A673 (cell line): Measurements from ENCODE around the gene FDXR. TPM values are rescaled to one million over a fixed set of nuclear protein-coding genes. Genes with fewer than 3 reads are reported as not detected.
"Not testable (repeated sequence)": the region's sequence is repeated elsewhere in the genome, so short reads cannot be mapped to it uniquely, and the experiment has no call there.

Experiments used
- BruUV-seq: library from RNA; stranded (reverse); fragments of 400-500 nt; replicated peaks from 2 replicates; lab custom pipeline; 2021; lab: Mats Ljungman, UMichigan
- CTCF ChIA-PET: fragments of 300-600 bp; sonication (Branson Sonifier 250); formaldehyde crosslinking; loops from one replicate; lab custom pipeline; 2022; ENCODE audit warnings: antibody characterized with exemption; lab: Charles Lee
- POLR2A ChIA-PET: fragments of 300-600 bp; sonication (Branson Sonifier 250); formaldehyde crosslinking; loops from one replicate; lab custom pipeline; 2022; ENCODE audit warnings: antibody characterized with exemption; ENCODE audit not compliant: low non-redundant PET; lab: Charles Lee
- DNase-seq: peaks from one replicate; pipeline ENCODE4 v3.0.0-alpha.2; 2015; ENCODE audit warnings: low spot score
- H3K27ac ChIP-seq: fragments of 200-600 bp; sonication (generic); 2 replicates; pipeline ENCODE4 v1.5.1; 2016; ENCODE audit warnings: mixed run types, low read depth, mild to moderate bottlenecking, mixed read lengths, antibody characterized with exemption, low read length; ENCODE audit not compliant: poor library complexity, severe bottlenecking
- H3K27me3 ChIP-seq: fragments of 200-600 bp; sonication (generic); replicated peaks from 2 replicates; pipeline ENCODE4 v1.6.1; 2017; ENCODE audit warnings: mixed run types, low read depth, mild to moderate bottlenecking, mixed read lengths, antibody characterized with exemption, low read length; ENCODE audit not compliant: insufficient read depth, poor library complexity
- H3K36me3 ChIP-seq: fragments of 200-600 bp; sonication (generic); 2 replicates; pipeline ENCODE4 v1.6.1; 2016; ENCODE audit warnings: mixed run types, mild to moderate bottlenecking, mixed read lengths, antibody characterized with exemption, low read length; ENCODE audit not compliant: insufficient read depth, poor library complexity, severe bottlenecking
- H3K4me1 ChIP-seq: fragments of 200-600 bp; sonication (generic); 2 replicates; pipeline ENCODE4 v1.6.1; 2017; ENCODE audit warnings: mixed run types, mild to moderate bottlenecking, mixed read lengths, antibody characterized with exemption, low read length; ENCODE audit not compliant: insufficient read depth, poor library complexity, severe bottlenecking
- H3K4me3 ChIP-seq: fragments of 200-600 bp; sonication (generic); 2 replicates; pipeline ENCODE4 v1.5.1; 2016; ENCODE audit warnings: low read depth, mixed run types, mild to moderate bottlenecking, mixed read lengths, low read length; ENCODE audit not compliant: poor library complexity, severe bottlenecking
- H3K9me3 ChIP-seq: fragments of 200-600 bp; sonication (generic); 2 replicates; pipeline ENCODE4 v1.6.1; 2016; ENCODE audit warnings: mixed run types, low read depth, mild to moderate bottlenecking, mixed read lengths, antibody characterized with exemption, low read length; ENCODE audit not compliant: poor library complexity, severe bottlenecking
- EZH2 ChIP-seq: fragments of 200-600 bp; sonication (generic); IDR thresholded peaks from 2 replicates; pipeline ENCODE4 v1.6.1; 2017; ENCODE audit warnings: borderline replicate concordance, low read depth, mild to moderate bottlenecking, mixed read lengths, antibody characterized with exemption, low read length; ENCODE audit not compliant: poor library complexity, severe bottlenecking
- intact Hi-C: fragments of 100-400 bp; cut with micrococcal nuclease; formaldehyde crosslinking; loops from one replicate; pipeline ENCODE4 v1.10.0; 2022; ENCODE audit not compliant: unreplicated experiment
- total RNA-seq: library from RNA; stranded (reverse); gene quantifications from 2 replicates; pipeline ENCODE4 v1.2.3, GENCODE V29; 2021
- TF ChIP-seq, protein P1 (sequence below): fragments of 300-800, 200-600 bp; sonication (generic); conservative IDR thresholded peaks from 2 replicates; pipeline ENCODE4 v1.5.1; 2017; ENCODE audit warnings: low read depth, mild to moderate bottlenecking, antibody characterized with exemption, low read length, moderate library complexity, mixed read lengths

Gene FDXR
- total RNA-seq, 1 experiment from 2014 or later, result 17.8 TPM

DNA sequence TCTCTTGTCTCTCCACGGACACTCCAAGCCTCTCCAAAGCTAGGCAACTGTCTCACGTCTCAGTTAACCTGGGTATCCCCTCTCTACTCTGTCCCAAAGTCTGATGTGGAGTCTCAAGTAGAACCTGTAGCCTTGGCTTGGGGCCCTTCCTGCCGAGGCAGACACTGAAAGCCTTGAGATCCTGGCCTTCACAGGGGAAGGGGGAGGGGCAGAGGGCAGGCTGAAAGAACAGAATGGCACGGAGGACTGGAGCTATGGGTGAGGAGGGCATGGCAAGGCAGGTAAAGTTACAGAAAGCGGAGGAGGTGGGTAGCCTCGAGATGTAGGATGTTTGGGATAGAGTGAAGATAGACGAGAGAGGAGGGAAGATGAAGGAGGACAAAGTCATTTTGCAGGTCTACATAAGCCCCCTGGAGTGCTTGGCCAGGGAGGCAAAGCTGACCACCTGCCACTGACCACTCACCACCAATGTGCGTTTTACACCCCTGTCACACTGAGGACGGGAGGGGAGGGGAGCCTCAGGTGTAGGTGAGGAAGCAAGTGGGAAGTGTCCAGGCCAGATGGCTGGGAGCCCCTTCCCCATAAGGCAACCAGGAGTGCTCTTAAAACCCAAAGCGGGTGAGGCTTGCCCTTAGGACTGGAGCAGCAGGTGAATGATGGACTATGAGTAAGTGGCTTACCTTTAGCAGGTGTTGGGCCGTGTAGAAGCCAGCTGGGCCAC lies 1.3 kb downstream of the FDXR start:
- intact Hi-C loops, result no loop called here
- ChIA-PET CTCF (no interaction called here), POLR2A (no interaction called here)
- TF ChIP-seq, protein P1, sequence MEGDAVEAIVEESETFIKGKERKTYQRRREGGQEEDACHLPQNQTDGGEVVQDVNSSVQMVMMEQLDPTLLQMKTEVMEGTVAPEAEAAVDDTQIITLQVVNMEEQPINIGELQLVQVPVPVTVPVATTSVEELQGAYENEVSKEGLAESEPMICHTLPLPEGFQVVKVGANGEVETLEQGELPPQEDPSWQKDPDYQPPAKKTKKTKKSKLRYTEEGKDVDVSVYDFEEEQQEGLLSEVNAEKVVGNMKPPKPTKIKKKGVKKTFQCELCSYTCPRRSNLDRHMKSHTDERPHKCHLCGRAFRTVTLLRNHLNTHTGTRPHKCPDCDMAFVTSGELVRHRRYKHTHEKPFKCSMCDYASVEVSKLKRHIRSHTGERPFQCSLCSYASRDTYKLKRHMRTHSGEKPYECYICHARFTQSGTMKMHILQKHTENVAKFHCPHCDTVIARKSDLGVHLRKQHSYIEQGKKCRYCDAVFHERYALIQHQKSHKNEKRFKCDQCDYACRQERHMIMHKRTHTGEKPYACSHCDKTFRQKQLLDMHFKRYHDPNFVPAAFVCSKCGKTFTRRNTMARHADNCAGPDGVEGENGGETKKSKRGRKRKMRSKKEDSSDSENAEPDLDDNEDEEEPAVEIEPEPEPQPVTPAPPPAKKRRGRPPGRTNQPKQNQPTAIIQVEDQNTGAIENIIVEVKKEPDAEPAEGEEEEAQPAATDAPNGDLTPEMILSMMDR, result no peak
- TF ChIP-seq EZH2, result no peak
- no peaks in the 10 kb centered on the region for H3K36me3 ChIP-seq
- H3K4me3 ChIP-seq, result peak overlapping the region; percentile 77
- H3K27me3 ChIP-seq, result no peaks in the 10 kb centered on the region
- peak overlapping the region; percentile 90 for H3K27ac ChIP-seq
- H3K4me1 ChIP-seq, result peaks cover 23% of the 10 kb centered on the region
- H3K9me3 ChIP-seq, result no peaks in the 10 kb centered on the region
- DNase-seq, result no peak
- no TSS peak for BruUV-seq

GRCh38 chr17:74870512-74870911 lies 2.3 kb downstream of the FDXR start:
- no TSS peak for BruUV-seq
- ChIA-PET CTCF (interaction anchor here (0.6 kb wide), 1 partner anchor 88 kb away, joined by 4 read pairs; no protein-coding TSS in a partner anchor), POLR2A (no interaction called here)
- Histone ChIP-seq H3K9me3 (no peaks in the 10 kb centered on the region), H3K27ac (no peak overlapping the region), H3K4me3 (no peak overlapping the region), H3K4me1 (peaks cover 23% of the 10 kb centered on the region), H3K27me3 (no peaks in the 10 kb centered on the region), H3K36me3 (no peaks in the 10 kb centered on the region)
- TF ChIP-seq, protein P1, result no peak
- no peak for TF ChIP-seq EZH2
- DNase-seq, result peak; percentile 35
- intact Hi-C loops, result no loop called here

DNA sequence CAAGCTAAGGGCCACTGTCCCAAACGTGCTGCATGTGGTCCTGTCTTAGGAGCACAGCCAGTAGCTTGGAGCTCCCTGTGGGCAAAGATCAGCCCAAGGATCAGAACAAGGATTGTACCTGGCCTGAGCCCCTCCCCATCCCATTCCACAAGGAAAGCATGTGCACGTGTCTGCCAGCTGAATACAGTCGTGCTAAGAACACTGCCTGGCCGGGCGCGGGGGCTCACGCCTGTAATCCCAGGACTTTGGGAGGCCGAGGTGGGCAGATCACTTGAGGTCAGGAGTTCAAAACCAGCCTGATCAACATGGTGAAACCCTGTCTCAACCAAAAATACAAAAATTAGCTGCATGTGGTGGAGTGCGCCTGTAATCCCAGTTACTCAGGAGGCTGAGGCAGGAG lies 2.8 kb downstream of the FDXR start:
- intact Hi-C loops, BruUV-seq: not testable (repeated sequence)
- CTCF ChIA-PET, result interaction anchor here (0.6 kb wide), 2 partner anchors 87 to 129 kb away, joined by 3 to 4 read pairs; no protein-coding TSS in a partner anchor

DNA sequence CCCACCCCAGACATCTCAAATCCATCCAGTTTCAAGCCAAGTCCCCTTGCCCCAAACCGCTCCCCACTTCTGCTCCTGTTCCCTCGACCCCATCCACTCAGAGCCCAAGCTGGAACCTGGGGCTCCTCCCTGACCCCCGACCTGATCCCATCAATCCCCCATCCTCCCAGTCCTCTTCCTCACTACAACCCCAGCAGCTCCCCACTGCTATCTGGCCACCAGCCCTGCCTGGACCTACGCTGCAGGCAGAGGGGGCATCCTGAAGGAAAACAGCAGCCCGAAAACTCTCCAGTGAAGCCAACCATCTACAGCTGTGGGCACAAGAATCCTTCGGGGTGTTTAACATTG lies 3.9 kb downstream of the FDXR start:
- CTCF ChIA-PET, result no interaction called here
- H3K27me3 ChIP-seq, result no peaks in the 10 kb centered on the region
- no peak overlapping the region for H3K27ac ChIP-seq
- H3K4me3 ChIP-seq, result no peak overlapping the region
- no peaks in the 10 kb centered on the region for H3K9me3 ChIP-seq
- BruUV-seq, result no TSS peak
- no peak for TF ChIP-seq EZH2
- TF ChIP-seq, protein P1, result no peak
- no peaks in the 10 kb centered on the region for H3K36me3 ChIP-seq
- intact Hi-C loops, result no loop called here
- H3K4me1 ChIP-seq, result peaks cover 20% of the 10 kb centered on the region
- DNase-seq, result no peak
- POLR2A ChIA-PET, result no interaction called here

More for the DNA sequence above, 2.8 kb downstream of the FDXR start:
- H3K27me3 ChIP-seq, H3K4me3 ChIP-seq, H3K27ac ChIP-seq, DNase-seq, POLR2A ChIA-PET, H3K9me3 ChIP-seq, H3K36me3 ChIP-seq: not testable (repeated sequence)
- H3K4me1 ChIP-seq, result peaks cover 23% of the 10 kb centered on the region
